ENCODE data around the gene TMEM221. TPM values are rescaled to one million over a fixed set of nuclear protein-coding genes. Genes with fewer than 3 reads are reported as not detected.

TMEM221 gene
- total and polyA plus RNA-seq, 9 of the 15 experiments (the other 6 are each of a cell fraction or from before 2014, with no cell fraction given): 0.06 to 0.35 TPM; not detected in 7

- TF ChIP-seq MCM7 (IDR thresholded peaks at IDR 0.05) (no peak), ZNF24 (IDR thresholded peaks at IDR 0.05) (no peak), PHB2 (IDR thresholded peaks at IDR 0.05; ENCODE audit: low read depth) (no peak), HMG20A (CRISPR knock-in tag; conservative IDR thresholded peaks at IDR 0.05) (no peak), PREB (CRISPR knock-in tag; IDR thresholded peaks at IDR 0.05) (0 out of 2 replicates have a peak, but pooled peaks have one; percentile 18), BMI1 (IDR thresholded peaks at IDR 0.05; ENCODE audit: low read length) (no peak), FOS (IDR thresholded peaks at IDR 0.05; ENCODE audit: extremely low read depth, insufficient read length) (peak; percentile 2), ZNF175 (CRISPR knock-in tag; IDR thresholded peaks at IDR 0.05; ENCODE audit: low read depth) (no peak; the same call in 1 of the 2 replicates), ZNF696 (CRISPR knock-in tag; conservative IDR thresholded peaks at IDR 0.05) (no peak), ESRRB (CRISPR knock-in tag; IDR thresholded peaks at IDR 0.05; ENCODE audit: borderline replicate concordance) (no peak), SIRT6 (IDR thresholded peaks at IDR 0.05; ENCODE audit: low read depth, low read length) (no peak), MTA2 (IDR thresholded peaks at IDR 0.05; ENCODE audit: low read depth) (no peak), TAF15 (IDR thresholded peaks at IDR 0.05; ENCODE audit: low read depth, low read length) (no peak), ZNF764 (CRISPR knock-in tag; IDR thresholded peaks at IDR 0.05; ENCODE audit: low read depth) (no peak), ZNF140 (CRISPR knock-in tag; IDR thresholded peaks at IDR 0.05) (no peak), ELF2 (CRISPR knock-in tag; IDR thresholded peaks at IDR 0.05) (no peak; the same call in 1 of the 2 replicates), DIDO1 (tag; IDR thresholded peaks at IDR 0.05; ENCODE audit: low read depth) (no peak)
- TF ChIP-seq, protein P1, sequence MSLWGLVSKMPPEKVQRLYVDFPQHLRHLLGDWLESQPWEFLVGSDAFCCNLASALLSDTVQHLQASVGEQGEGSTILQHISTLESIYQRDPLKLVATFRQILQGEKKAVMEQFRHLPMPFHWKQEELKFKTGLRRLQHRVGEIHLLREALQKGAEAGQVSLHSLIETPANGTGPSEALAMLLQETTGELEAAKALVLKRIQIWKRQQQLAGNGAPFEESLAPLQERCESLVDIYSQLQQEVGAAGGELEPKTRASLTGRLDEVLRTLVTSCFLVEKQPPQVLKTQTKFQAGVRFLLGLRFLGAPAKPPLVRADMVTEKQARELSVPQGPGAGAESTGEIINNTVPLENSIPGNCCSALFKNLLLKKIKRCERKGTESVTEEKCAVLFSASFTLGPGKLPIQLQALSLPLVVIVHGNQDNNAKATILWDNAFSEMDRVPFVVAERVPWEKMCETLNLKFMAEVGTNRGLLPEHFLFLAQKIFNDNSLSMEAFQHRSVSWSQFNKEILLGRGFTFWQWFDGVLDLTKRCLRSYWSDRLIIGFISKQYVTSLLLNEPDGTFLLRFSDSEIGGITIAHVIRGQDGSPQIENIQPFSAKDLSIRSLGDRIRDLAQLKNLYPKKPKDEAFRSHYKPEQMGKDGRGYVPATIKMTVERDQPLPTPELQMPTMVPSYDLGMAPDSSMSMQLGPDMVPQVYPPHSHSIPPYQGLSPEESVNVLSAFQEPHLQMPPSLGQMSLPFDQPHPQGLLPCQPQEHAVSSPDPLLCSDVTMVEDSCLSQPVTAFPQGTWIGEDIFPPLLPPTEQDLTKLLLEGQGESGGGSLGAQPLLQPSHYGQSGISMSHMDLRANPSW (CRISPR knock-in tag; IDR thresholded peaks at IDR 0.05): no peak
- TF ChIP-seq, protein P2, sequence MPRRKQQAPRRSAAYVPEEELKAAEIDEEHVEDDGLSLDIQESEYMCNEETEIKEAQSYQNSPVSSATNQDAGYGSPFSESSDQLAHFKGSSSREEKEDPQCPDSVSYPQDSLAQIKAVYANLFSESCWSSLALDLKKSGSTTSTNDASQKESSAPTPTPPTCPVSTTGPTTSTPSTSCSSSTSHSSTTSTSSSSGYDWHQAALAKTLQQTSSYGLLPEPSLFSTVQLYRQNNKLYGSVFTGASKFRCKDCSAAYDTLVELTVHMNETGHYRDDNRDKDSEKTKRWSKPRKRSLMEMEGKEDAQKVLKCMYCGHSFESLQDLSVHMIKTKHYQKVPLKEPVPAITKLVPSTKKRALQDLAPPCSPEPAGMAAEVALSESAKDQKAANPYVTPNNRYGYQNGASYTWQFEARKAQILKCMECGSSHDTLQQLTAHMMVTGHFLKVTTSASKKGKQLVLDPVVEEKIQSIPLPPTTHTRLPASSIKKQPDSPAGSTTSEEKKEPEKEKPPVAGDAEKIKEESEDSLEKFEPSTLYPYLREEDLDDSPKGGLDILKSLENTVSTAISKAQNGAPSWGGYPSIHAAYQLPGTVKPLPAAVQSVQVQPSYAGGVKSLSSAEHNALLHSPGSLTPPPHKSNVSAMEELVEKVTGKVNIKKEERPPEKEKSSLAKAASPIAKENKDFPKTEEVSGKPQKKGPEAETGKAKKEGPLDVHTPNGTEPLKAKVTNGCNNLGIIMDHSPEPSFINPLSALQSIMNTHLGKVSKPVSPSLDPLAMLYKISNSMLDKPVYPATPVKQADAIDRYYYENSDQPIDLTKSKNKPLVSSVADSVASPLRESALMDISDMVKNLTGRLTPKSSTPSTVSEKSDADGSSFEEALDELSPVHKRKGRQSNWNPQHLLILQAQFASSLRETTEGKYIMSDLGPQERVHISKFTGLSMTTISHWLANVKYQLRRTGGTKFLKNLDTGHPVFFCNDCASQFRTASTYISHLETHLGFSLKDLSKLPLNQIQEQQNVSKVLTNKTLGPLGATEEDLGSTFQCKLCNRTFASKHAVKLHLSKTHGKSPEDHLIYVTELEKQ (CRISPR knock-in tag; IDR thresholded peaks at IDR 0.05): no peak
These were observed 43.0 kb downstream of the TMEM221 start, which contains the start of gene BST2 (continued) for GRCh38 chr19:17405250-17406045.

Measured in K562 (cell line).